Measurements from ENCODE around the gene BRSK2. TPM values are rescaled to one million over a fixed set of nuclear protein-coding genes. Genes with fewer than 3 reads are reported as not detected.
A peak's percentile ranks its signal among the peaks of the same experiment; 100 is the strongest.

Gene BRSK2
- total RNA-seq, 6 experiments from 2014 or later: 0.14 to 0.99 (median 0.47) TPM; not detected in 1

DNA sequence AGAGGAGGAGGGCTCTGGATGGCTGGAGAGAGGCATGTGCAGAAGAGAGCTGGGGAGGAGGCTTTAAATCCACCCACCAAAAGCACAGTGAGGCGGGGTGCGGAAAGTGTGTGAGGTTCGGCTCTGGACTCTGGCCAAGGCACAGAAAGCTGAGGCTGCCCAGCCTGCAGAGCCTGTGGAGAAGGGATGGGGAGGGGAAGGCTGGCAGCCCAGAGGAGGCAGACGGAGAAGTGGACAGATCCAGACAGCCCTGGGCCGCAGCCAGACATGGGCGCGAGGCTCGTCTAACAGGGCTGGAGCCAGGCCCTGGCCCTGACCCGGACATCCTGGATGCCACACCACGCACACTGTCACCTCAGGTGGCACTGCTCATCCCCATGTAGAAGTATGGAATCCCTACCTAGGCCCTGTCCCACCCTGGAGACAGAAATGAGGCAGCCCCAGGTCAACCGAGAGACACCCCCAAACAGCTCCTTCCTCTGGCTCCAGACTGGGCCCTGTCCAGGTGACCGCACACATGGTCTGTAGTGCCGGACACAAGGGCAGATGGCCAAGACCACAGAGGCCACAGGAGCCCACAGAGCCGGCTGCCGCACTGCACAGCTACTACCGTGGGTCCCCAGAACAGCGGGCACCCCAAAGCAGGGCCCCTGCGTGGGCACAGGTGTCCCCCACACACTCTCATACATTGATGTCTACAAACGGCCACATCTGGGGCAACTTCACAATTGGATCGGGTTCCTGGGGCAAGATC lies 113.4 kb downstream of the BRSK2 start:
- Mint-ChIP-seq H3K4me1 (ENCODE audit: low read depth) (no peaks in the 10 kb centered on the region), H3K27me3 (ENCODE audit: insufficient read depth) (peaks cover 3% of the 10 kb centered on the region; the same call in 1 of the 2 replicates), H3K4me3 (no peak overlapping the region), H3K9me3 (peaks cover 16% of the 10 kb centered on the region), H3K36me3 (ENCODE audit: low read depth) (peaks cover 26% of the 10 kb centered on the region), H3K27ac (no peak overlapping the region)
- no peak for DNase-seq
- TF ChIP-seq, protein P1, sequence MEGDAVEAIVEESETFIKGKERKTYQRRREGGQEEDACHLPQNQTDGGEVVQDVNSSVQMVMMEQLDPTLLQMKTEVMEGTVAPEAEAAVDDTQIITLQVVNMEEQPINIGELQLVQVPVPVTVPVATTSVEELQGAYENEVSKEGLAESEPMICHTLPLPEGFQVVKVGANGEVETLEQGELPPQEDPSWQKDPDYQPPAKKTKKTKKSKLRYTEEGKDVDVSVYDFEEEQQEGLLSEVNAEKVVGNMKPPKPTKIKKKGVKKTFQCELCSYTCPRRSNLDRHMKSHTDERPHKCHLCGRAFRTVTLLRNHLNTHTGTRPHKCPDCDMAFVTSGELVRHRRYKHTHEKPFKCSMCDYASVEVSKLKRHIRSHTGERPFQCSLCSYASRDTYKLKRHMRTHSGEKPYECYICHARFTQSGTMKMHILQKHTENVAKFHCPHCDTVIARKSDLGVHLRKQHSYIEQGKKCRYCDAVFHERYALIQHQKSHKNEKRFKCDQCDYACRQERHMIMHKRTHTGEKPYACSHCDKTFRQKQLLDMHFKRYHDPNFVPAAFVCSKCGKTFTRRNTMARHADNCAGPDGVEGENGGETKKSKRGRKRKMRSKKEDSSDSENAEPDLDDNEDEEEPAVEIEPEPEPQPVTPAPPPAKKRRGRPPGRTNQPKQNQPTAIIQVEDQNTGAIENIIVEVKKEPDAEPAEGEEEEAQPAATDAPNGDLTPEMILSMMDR (IDR thresholded peaks at IDR 0.05): no peak

DNA sequence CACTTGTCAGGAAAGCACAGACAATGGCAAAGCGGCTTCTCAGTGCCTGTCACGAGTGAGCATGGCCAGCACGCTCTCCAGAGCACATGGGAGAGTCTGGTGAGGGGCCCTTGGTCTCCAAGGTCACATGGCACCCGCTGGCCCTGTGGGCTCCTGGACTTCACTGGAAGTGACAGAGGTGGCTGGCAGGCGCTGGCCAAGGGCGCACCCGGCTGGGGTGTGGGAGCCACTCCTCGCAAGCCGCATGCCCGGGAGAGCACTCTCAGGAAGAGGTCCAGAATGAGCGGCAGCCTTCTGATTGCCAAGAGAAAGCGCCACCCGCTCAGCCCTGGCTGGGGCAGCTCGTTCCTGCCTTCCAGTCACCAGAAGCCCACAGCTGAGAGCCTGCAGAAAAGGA lies 114.0 kb downstream of the BRSK2 start:
- Mint-ChIP-seq H3K9me3 (peaks cover 13% of the 10 kb centered on the region), H3K4me3 (no peak overlapping the region), H3K27ac (no peak overlapping the region), H3K4me1 (ENCODE audit: low read depth) (no peaks in the 10 kb centered on the region), H3K27me3 (ENCODE audit: insufficient read depth) (peaks cover 3% of the 10 kb centered on the region), H3K36me3 (ENCODE audit: low read depth) (peaks cover 20% of the 10 kb centered on the region)
- TF ChIP-seq, protein P1 (IDR thresholded peaks at IDR 0.05): no peak
- DNase-seq: no peak

DNA sequence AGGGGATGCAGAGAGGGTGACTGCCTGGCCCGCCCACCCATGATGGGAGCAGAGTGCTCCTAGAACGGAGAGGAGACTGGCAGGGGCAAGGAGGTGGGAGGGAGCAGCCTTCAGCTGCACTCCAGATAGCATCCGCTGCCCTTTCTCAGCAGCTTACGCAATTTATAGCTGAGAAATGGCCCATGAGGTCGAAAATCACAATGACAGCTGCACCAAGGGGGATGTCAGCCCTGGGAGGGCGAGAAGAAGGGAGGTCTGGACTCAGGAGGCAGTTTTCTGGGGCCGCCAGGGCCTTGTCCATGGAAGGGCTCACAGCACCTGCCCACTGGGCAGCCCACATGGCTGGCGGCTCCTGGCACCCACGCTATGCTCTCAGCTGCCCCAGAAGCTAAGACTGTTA lies 114.4 kb downstream of the BRSK2 start:
- H3K9me3 Mint-ChIP-seq: peaks cover 8% of the 10 kb centered on the region
- peaks cover 16% of the 10 kb centered on the region for H3K36me3 Mint-ChIP-seq (ENCODE audit: low read depth)
- DNase-seq: no peak
- TF ChIP-seq, protein P1 (IDR thresholded peaks at IDR 0.05): no peak
- no peak overlapping the region for H3K27ac Mint-ChIP-seq
- H3K4me3 Mint-ChIP-seq: no peak overlapping the region
- H3K4me1 Mint-ChIP-seq (ENCODE audit: low read depth): no peaks in the 10 kb centered on the region
- peaks cover under 1% of the 10 kb centered on the region for H3K27me3 Mint-ChIP-seq (ENCODE audit: insufficient read depth)

DNA sequence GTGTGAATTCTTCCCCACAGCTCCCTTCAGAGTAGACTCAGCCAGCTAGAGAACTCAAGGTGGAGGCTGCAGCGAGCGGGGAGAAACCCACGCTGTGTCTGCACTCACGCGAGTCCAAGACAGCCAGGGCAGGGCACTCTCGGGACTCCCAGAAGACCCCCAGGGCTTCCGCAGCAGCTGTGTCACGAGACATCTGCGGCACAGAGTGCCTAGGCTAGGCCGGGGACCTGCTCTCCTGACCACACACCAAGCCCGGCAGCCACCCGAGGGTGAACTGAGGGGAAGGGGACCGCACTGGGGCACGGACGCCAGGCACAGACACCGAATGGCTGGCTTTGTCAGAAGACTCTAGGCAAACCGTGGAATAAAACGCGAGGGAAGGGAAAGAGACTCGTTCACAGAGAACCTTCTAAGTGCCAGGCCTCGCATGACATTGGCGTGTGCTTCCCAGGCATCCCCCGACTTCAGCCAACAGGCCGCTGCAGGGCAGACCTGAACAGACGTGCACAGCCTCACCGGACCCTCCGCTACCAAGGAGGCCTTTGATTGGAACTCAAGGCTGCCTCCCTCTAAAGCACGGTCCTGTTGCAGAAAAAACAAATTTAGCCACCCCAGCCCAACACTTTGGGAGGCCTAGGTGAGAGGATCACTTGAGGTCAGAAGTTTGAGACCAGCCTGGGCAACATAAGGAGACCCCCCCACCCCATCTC lies 115.0 kb downstream of the BRSK2 start:
- Mint-ChIP-seq H3K4me1 (ENCODE audit: low read depth) (no peaks in the 10 kb centered on the region), H3K27me3 (ENCODE audit: insufficient read depth) (no peaks in the 10 kb centered on the region; the same call in 1 of the 2 replicates), H3K36me3 (ENCODE audit: low read depth) (peaks cover 14% of the 10 kb centered on the region), H3K9me3 (peaks cover 7% of the 10 kb centered on the region), H3K4me3 (no peak overlapping the region), H3K27ac (no peak overlapping the region)
- TF ChIP-seq, protein P1 (IDR thresholded peaks at IDR 0.05): no peak
- DNase-seq: no peak

DNA sequence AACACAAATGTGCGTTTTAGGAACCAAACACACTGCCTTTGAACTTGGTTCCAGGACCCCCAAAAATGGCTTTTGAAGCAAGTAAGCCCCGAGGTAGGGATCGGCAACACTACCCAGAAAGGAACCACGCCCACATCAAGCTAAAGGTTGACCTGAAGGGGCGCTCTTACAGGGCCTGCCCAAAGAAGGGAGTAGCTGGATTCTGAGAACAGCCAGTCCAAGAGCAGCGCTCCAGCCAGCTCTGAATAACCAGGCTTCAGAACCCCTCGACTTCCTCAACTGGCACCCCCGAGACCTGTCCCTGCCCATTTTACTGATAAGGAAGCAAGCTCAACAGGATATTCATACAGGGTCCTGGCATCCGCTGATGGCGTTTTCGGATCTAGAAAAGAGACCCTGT lies 115.7 kb downstream of the BRSK2 start:
- Mint-ChIP-seq H3K4me1 (ENCODE audit: low read depth) (no peaks in the 10 kb centered on the region), H3K27ac (no peak overlapping the region), H3K4me3 (no peak overlapping the region), H3K9me3 (0 out of 2 replicates have a peak, but pooled peaks cover 3% of the 10 kb centered on the region), H3K36me3 (ENCODE audit: low read depth) (peaks cover 6% of the 10 kb centered on the region; the same call in 1 of the 2 replicates), H3K27me3 (ENCODE audit: insufficient read depth) (no peaks in the 10 kb centered on the region; the same call in 1 of the 2 replicates)
- DNase-seq: no peak
- TF ChIP-seq, protein P1 (IDR thresholded peaks at IDR 0.05): peak; percentile 28; the same call in 1 of the 2 replicates
